ENCODE measurements around the gene TASP1. TPM values are rescaled to one million over a fixed set of nuclear protein-coding genes. Genes with fewer than 3 reads are reported as not detected.

The TASP1 gene
- total RNA-seq, 2 experiments from 2014 or later: 10.7 to 11.3 TPM

- H3K27me3 ChIP-seq (ENCODE audit: control insufficient read depth in 1 of 2, insufficient read depth in 2 of 2, low read length in 2 of 2): no peaks in the 10 kb centered on the region
- no peak overlapping the region for H3K4me3 ChIP-seq (ENCODE audit: low read length)
- H3K4me1 ChIP-seq (ENCODE audit: insufficient read depth, low read length): no peaks in the 10 kb centered on the region
- ChIA-PET CTCF (interaction anchor here (0.9 kb wide), 1 partner anchor 12 kb away, joined by 4 read pairs; no protein-coding TSS in a partner anchor), POLR2A (no interaction called here)
- no peak for ATAC-seq (ENCODE audit: poor library complexity)
- H3K27me3 Mint-ChIP-seq: no peaks in the 10 kb centered on the region
- H3K36me3 ChIP-seq (ENCODE audit: insufficient read depth, low read length): no peaks in the 10 kb centered on the region
- H3K36me3 Mint-ChIP-seq (ENCODE audit: low read depth): peaks cover 9% of the 10 kb centered on the region
- H3K9me3 ChIP-seq (ENCODE audit: control insufficient read depth in 1 of 2, insufficient read depth in 1 of 2, low read length in 2 of 2): no peaks in the 10 kb centered on the region
- H3K9me3 Mint-ChIP-seq: no peaks in the 10 kb centered on the region
- intact Hi-C loops (cut with DNase I, micrococcal nuclease): no loop called here
- H3K27ac Mint-ChIP-seq: no peak overlapping the region
- TF ChIP-seq, protein P1, sequence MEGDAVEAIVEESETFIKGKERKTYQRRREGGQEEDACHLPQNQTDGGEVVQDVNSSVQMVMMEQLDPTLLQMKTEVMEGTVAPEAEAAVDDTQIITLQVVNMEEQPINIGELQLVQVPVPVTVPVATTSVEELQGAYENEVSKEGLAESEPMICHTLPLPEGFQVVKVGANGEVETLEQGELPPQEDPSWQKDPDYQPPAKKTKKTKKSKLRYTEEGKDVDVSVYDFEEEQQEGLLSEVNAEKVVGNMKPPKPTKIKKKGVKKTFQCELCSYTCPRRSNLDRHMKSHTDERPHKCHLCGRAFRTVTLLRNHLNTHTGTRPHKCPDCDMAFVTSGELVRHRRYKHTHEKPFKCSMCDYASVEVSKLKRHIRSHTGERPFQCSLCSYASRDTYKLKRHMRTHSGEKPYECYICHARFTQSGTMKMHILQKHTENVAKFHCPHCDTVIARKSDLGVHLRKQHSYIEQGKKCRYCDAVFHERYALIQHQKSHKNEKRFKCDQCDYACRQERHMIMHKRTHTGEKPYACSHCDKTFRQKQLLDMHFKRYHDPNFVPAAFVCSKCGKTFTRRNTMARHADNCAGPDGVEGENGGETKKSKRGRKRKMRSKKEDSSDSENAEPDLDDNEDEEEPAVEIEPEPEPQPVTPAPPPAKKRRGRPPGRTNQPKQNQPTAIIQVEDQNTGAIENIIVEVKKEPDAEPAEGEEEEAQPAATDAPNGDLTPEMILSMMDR (IDR thresholded peaks at IDR 0.05): no peak
- H3K27ac ChIP-seq (ENCODE audit: low read depth in 1 of 2, low read length in 2 of 2): no peak overlapping the region
- no peaks in the 10 kb centered on the region for H3K4me1 Mint-ChIP-seq (ENCODE audit: low read depth)
- DNase-seq: no peak
- H3K4me3 Mint-ChIP-seq: no peak overlapping the region
These were observed 214.4 kb downstream of the TASP1 start for GRCh38 chr20:13424174-13424833.

- no peak for ATAC-seq (ENCODE audit: poor library complexity)
- Mint-ChIP-seq H3K27me3 (no peaks in the 10 kb centered on the region), H3K4me1 (ENCODE audit: low read depth) (no peaks in the 10 kb centered on the region), H3K27ac (no peak overlapping the region), H3K36me3 (ENCODE audit: low read depth) (peaks cover 9% of the 10 kb centered on the region), H3K4me3 (no peak overlapping the region), H3K9me3 (no peaks in the 10 kb centered on the region)
- no peaks in the 10 kb centered on the region for H3K36me3 ChIP-seq (ENCODE audit: insufficient read depth, low read length)
- no peaks in the 10 kb centered on the region for H3K9me3 ChIP-seq (ENCODE audit: control insufficient read depth in 1 of 2, insufficient read depth in 1 of 2, low read length in 2 of 2)
- CTCF ChIA-PET: no interaction called here
- POLR2A ChIA-PET: no interaction called here
- TF ChIP-seq, protein P1 (IDR thresholded peaks at IDR 0.05): no peak
- intact Hi-C loops (cut with DNase I, micrococcal nuclease): no loop called here
- no peak overlapping the region for H3K27ac ChIP-seq (ENCODE audit: low read depth in 1 of 2, low read length in 2 of 2)
- no peaks in the 10 kb centered on the region for H3K27me3 ChIP-seq (ENCODE audit: control insufficient read depth in 1 of 2, insufficient read depth in 2 of 2, low read length in 2 of 2)
- no peak for DNase-seq
- H3K4me3 ChIP-seq (ENCODE audit: low read length): no peak overlapping the region
- H3K4me1 ChIP-seq (ENCODE audit: insufficient read depth, low read length): no peaks in the 10 kb centered on the region
These were observed 215.1 kb downstream of the TASP1 start for GRCh38 chr20:13423472-13424173.

DNA sequence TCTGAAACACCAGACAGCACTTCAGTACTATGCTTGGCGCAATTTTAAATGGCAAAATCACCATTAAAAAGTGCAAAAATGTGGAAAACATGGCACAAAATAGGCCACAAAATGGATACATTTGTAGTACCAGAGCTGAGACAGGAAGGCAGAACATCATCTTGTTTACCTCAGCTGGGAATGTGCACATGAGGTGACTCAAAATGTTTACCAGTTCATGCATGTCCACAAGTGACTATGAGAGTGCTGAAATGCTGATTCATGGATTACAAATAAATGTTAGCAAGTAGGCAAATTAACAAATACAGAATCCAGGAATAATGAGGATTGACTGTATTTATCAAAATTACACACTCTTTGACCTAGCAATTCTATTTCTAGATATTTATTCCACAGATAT lies 216.1 kb downstream of the TASP1 start:
- CTCF ChIA-PET: interaction anchor here (1.4 kb wide), 1 partner anchor 13 kb away, joined by 3 read pairs; no protein-coding TSS in a partner anchor
- TF ChIP-seq, protein P1 (IDR thresholded peaks at IDR 0.05): no peak
- Mint-ChIP-seq H3K4me1 (ENCODE audit: low read depth) (no peaks in the 10 kb centered on the region), H3K36me3 (ENCODE audit: low read depth) (peaks cover 15% of the 10 kb centered on the region), H3K4me3 (no peak overlapping the region), H3K27ac (no peak overlapping the region), H3K27me3 (no peaks in the 10 kb centered on the region), H3K9me3 (no peaks in the 10 kb centered on the region)
- Histone ChIP-seq H3K9me3 (ENCODE audit: control insufficient read depth in 1 of 2, insufficient read depth in 1 of 2, low read length in 2 of 2) (no peaks in the 10 kb centered on the region), H3K4me3 (ENCODE audit: low read length) (no peak overlapping the region), H3K36me3 (ENCODE audit: insufficient read depth, low read length) (no peaks in the 10 kb centered on the region), H3K27ac (ENCODE audit: low read depth in 1 of 2, low read length in 2 of 2) (no peak overlapping the region), H3K4me1 (ENCODE audit: insufficient read depth, low read length) (no peaks in the 10 kb centered on the region), H3K27me3 (ENCODE audit: control insufficient read depth in 1 of 2, insufficient read depth in 2 of 2, low read length in 2 of 2) (no peaks in the 10 kb centered on the region)
- no peak for DNase-seq
- no peak for ATAC-seq (ENCODE audit: poor library complexity)
- intact Hi-C loops (cut with DNase I, micrococcal nuclease): no loop called here
- POLR2A ChIA-PET: no interaction called here
